Stimulated activated CD4-positive, alpha-beta T cell treated with anti-CD3 and anti-CD28 coated beads, Interleukin-4, amount 100 ng/mL, for 48 hours (primary cell): ENCODE data around the gene FSD1.
"Not testable (repeated sequence)": the region's sequence is repeated elsewhere in the genome, so short reads cannot be mapped to it uniquely, and the experiment has no call there.

Source experiments
- DNase-seq, 2 donors: peaks; one replicate each; pipeline ENCODE4 v3.0.0-alpha.2; 2020; ENCODE audit warnings: low read depth in 2 of 2

The FSD1 gene

DNA sequence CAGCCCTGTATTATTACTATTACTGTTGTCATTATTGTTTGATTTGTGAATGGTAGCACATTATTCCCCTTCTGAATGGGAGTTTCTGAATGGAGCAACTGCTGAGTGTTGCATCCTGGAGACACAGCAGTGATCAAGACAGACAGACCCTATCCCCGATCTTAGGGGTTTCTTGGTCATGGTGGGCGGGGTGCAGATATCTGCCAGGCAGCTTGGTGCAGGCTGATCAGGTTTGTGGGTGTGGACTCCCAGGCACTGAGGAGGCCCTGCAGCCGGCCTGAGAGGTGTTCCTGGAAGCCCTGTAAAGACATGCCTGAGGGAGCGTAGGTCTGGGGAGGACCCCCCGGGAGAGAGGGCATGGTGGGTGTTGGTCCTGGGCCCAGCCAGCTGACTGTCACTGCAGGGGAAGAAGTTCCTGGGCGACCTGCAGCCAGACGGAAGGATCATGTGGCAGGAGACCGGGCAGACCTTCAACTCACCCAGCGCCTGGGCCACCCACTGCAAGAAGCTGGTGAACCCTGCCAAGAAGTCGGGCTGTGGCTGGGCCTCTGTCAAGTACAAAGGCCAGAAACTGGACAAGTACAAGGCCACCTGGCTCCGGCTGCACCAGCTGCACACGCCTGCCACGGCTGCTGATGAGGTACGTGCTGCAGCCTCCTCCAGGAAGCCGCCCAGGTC, 41.1 kb downstream of the FSD1 start:
- no peak for DNase-seq

DNA sequence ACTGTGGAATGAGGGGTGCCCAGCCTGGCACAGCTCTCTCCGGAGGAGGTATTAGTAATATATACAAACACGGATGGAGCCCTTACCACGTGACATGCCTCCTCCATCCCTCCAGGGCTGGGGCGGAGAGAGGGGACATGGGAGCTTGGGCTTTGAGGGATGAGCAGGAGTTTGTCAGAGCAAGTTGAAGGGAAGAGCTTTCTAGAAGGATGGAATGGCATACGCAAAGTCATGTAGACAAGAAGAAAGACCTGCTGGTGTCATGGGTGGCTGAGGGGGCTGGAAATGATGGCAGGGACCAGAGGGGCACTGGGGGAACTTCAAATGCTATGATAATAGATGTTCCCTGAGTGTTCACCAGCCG, 41.6 kb downstream of the FSD1 start:
- no peak for DNase-seq

DNA sequence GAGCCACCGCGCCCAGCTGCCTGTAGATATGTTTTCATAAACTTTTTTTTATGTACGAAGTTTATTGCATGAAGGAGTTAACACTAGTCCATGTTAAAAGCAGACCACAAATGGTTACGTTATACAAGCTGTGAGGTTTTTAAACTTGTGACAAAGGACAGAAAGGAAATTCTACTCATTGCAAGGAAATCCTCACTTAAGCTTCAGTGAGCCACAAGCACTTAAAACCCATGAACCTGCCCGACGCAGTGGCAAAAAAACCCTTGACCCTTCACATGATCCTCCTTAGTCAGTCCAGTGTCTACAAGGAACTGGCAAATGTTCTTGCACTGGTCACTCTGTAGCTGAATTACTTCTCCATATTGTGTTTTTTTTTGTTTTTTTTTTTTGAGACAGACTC, 43.1 kb downstream of the FSD1 start:
- no peak for DNase-seq

DNA sequence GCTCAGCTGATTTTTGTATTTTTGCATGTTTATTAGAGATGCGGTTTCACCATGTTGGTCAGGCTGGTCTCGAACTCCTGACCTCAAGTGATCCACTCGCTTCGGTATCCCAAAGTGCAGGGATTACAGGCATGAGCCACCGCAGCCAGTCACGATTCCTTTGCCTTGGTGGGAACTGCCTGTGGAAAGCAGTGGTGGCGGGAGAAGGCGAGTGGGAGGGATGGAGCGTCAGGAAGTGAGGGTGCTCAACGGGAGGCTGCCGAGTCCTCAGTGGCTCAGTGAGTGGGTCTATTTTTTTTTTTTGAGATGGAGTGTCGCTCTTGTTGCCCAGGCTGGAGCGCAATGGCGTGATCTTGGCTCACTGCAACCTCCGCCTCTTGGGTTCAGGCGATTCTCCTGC, 44.8 kb downstream of the FSD1 start:
- DNase-seq, result not testable (repeated sequence)

DNA sequence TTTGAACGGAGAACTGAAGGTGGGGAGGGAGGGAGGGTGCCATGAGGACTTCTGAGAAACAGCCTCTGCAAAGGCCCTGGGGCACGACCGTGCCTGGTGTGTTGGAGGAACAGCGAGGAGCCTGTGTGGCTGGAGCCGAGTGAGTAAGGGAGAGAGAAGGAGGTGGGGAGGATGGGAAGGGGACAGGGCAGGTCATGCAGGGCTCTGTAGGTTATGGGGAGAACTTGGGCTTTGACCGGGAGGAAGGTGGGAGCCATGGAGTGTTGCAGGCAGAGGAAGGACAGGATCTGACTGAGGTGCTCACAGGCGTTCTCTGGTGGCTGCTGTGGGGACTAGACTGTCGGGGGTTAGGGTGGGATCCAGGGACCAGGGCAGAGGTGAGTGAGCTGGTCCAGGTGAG, 45.7 kb downstream of the FSD1 start:
- no peak for DNase-seq

DNA sequence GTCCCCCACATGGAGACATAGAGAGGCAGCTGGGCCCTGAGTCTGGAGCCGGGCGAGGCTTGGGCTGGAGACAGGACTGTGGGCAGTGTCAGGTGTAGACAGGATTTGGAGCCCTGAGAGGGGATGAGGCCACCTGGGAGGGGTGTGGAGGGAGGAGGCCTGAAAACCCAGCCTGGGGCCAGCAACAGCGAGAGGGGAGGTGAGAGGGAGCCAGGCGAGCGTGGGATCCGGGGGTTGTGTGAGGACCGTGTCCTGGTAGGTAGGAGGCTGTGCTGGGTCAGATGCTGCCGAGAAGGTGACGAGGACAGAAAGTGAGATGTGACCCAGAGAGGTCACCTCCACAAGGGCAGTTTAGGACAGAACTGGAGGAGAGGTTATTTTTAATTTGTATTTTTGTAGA, 46.3 kb downstream of the FSD1 start:
- DNase-seq, result no peak

DNA sequence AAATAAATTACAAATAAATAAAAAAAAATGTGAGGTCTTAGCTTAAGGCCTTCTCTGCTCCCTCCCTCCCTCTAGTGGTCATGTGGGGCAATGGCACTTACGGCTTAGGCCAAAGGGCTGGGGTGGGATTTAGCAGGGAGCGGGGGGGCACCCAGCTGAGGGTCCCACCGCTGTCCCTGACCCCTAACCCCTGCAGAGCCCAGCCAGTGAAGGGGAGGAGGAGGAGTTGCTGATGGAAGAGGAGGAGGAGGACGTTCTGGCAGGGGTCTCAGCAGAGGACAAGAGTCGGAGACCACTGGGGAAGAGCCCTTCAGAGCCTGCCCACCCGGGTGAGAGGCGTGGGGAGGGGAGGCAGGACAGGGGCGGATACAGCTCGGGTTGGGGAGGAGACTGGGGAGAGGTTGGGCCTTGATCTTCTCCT, 48.3 kb downstream of the FSD1 start:
- DNase-seq, result peak; percentile 32 to 34

DNA sequence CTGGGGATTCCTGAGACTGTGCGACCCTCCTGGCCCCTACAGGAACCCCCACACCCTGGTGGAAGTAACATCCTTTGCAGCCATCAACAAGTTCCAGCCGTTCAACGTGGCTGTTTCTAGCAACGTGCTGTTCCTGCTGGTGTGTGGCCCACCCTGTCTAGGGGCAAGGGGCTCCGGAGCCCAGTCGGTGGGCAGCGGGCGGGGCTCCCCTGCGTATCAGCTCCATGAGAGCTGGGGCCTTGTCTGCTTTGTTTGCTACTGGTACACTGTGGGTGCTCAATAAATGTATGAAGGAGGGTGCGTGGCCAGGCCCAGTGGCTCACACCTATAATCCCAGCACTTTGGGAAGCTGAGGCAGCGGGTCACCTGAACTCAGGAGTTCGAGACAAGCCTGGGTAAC, 49.9 kb downstream of the FSD1 start:
- DNase-seq, result no peak

DNA sequence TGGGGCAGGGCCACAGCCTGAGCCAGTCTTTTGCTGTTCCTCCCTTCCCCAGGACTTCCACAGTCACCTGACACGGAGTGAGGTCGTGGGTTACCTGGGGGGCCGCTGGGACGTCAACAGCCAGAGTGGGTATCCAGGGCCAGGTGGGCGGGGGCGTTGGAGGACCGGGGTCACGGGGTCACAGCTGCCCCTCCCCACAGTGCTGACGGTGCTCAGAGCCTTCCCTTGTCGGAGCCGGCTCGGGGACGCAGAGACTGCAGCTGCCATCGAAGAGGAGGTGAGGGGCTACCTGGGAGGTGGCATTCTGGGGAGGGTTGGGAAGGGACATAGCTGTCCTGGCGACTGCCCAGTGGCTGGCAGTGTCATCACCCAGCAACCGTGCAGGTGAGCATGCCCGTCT, 50.5 kb downstream of the FSD1 start:
- no peak for DNase-seq

DNA sequence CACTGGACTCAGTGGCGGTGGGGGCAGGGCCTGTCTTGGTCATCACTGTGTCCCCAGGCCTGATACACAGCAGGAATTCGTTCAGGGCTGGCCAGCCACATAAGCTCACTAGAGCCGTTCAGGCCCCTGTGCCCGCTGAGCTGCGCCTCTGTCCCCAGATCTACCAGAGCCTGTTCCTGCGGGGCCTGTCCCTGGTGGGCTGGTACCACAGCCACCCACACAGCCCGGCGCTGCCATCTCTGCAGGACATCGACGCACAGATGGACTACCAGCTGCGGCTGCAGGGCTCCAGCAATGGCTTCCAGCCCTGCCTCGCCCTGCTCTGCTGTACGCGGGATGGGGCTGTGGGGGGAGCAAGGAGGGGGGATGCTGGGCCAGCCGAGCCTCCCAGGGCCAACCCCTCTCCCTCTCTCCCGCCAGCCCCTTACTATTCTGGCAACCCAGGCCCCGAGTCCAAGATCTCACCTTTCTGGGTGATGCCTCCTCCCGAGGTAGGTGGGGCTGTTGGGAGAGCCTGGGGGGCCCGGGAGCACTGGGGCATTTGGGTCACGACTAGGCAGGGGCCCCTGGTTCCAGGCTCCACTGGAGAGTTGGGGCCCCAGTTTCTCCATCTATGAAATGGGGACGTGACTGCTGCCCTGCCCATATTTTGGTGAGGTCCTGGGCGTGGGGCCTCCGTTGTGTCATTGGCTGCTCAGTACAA, 52.8 kb downstream of the FSD1 start:
- DNase-seq, result no peak

DNA sequence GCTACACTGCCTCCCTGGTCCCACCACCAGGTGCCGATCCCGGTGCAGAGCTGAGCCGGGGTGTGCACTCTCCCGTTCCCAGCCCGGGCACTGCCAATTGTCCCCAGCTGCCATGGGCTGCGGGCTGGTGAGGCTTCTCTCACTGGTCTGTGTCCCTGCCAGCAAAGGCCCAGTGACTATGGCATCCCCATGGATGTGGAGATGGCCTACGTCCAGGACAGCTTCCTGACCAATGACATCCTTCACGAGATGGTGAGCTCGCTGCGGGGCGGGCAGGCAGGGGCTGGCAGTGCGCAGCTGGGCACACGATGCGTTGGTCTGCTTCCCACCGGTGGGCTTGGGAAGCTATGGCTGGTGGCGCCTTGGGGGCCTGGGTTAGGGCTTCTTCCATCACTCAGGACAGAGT, 53.5 kb downstream of the FSD1 start:
- DNase-seq, result no peak

DNA sequence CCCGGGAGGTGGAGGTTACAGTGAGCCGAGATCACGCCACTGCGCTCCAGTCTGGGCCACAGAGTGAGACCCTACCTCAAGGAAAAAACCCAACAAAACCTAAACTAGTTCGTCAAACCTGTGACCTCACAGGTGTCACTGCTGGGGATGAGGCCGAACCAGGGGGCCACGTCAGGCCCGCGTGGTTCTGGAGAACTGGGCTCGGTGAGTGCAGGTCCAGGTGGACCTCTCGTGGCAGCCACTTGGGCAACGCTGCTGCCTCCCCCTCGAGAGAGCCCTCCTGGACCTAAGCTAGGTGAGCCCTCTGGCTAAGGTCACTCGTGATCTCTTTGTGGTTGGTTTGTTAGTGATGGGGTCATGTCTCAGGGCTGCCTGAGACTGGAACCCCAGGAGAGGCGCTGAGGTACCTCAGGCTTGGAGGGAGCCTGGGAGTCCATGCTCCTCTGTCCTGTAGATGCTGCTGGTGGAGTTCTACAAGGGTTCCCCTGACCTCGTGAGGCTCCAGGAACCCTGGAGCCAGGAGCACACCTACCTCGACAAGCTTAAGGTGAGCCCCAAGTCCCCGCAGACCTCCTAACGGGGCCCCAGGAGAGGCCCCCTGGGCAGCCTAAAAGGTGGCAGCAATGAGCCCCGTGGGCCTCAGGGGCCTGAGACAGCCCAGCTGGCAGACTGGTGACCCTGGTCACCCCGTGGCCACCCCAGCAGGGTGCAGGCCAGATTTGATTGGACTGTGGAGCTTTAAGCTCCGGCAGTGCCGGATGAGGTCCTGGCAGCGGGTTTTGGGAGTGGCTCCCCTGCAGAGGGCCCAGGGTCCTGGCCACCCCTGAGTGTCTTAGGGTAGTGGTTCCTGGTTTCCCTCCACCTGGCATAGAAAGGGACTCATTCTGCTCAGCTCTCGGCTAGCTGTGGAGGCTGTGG, 54.6 kb downstream of the FSD1 start:
- DNase-seq, result no peak

DNA sequence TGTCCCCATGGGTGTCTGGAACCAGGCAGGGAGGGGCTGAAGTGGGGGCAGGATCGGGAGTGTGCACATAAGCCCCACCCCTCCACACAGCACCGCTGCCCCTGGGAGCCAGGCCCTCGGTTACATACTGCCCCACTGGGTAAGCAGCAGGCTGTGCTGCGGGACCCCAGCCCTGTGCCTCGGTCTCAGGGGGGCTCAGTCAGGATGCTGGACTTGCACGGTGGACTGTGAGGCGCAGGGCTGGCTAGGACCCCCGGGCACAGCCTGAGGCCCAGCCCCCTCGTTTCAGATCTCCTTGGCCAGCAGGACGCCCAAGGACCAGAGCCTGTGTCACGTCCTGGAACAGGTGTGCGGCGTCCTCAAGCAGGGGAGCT, 55.2 kb downstream of the FSD1 start:
- no peak for DNase-seq

DNA sequence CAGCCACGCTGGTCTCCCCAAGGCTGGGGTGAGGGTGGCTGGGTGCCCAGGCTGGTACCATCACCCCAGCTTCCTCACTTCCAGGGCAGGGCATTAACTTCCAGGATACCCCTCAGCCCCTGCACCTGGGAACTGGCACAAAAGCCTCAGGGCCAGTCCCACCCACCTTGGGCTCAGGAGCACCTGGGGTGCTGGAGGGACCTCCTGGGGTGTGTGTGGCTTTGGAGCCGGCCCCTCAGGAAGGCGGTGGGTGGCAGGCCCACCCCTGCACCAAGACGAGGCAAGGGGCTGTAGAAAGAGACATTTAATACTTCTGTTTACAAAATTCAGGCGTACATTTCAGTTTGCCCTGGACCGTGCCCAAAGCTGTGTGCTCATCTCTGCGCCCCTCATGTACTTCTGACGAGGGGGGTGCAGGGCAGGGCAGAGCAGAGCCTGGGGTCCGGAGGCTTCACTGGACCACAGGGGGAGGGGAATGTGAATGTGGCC, 55.7 kb downstream of the FSD1 start:
- no peak for DNase-seq

DNA sequence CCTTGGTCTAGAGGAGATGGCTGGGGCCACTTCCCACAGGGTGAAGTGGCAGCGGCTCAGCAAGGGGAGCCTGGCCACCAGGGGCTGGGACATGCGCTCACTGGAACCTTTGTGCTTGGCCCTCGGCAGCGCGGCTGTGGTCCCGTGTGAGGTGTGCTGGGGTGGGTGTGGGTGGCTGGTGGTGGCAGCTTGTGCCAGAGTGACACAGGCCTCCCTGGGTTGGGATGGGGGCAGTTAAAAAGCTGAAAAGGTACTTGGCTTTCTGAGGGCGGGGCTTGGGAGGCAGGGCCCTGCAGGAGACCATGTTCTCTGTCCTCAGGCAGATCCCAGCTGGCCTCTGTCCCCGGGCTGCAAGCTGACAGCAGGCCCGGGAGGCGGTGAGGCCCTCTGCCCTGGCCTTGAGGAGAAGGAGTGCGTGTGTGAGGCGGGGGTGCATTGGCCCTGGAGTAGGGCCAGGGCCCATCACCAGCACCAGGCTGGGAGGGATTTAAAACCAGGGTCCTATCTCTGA, 56.3 kb downstream of the FSD1 start:
- no peak for DNase-seq

DNA sequence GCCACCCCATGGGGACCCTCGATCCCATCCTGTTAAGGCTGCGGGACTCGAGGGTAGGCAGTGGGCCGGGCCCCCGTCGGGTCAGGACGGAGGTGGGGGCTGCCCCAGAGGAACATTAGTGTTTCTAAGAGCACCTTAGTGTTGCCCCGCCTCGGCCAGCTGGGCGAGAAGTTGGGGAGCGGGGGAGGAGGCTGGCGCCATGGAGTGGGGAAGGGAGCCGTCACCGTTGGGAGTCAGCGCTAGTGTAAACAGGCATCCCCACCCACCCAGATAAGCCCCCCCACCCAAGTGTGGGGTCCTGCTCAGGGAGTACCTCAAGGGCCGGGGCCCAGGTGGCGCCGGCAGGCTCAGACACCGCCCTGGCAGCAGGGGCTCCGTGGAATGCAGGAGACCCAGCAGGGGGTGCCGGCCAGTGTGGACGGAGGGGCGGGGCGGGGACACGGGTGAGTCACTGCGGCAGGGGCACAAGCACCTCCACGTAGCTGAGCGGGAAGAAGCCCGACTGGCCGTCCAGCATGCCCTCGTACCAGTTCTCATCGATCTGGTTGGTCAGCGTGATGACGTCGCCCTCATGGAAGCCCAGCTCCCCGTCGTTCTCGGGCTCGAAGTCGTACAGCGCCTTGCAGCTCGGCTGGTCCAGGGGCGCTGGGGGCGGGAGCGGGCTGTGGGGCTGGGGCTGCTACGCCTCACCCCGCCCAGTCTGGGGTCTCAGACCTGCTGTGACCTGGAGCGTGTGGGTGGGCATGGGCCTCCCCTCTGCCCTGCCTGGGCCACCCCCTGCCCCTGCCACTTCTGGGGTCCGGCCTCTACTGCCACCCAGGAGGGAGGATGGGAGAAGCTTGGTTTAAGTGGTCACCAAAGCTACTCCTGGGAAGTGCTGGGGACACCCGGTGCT, 57.0 kb downstream of the FSD1 start:
- DNase-seq, result no peak

DNA sequence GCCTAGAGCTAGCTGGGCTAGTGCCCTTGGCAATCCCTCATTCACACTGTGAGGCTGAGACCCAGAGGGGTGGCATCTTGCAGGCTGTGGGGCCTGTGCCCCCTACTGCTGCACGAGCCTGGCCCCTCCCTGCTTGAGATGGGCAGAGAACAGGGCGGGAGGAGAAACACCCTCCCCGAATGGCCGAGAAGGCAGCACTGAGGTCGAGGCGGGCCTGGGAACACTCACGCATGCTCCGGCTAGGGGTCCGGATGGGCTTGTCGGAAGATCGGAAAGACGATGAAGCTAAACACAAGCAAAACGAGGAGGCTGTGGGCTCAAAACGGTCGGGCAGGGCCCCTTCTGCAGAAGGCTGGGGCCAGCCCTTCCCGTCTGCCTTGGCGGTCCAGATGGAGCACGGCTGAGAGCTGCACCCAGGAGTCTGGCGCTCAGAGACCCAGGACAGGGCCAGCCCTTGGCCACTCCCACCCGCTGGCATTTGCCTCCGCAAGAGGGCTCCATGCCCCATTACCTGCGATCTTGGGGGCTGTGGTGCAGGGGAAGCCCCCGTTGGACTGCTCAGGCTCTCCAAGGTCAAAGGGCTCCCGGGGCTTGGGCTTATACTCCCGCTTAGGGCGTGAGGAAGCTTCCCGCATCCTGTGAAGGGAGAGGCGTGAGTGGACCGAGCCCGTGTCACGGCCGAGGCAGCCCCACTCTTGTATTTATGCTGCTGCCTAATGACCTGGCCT, 57.9 kb downstream of the FSD1 start:
- no peak for DNase-seq

DNA sequence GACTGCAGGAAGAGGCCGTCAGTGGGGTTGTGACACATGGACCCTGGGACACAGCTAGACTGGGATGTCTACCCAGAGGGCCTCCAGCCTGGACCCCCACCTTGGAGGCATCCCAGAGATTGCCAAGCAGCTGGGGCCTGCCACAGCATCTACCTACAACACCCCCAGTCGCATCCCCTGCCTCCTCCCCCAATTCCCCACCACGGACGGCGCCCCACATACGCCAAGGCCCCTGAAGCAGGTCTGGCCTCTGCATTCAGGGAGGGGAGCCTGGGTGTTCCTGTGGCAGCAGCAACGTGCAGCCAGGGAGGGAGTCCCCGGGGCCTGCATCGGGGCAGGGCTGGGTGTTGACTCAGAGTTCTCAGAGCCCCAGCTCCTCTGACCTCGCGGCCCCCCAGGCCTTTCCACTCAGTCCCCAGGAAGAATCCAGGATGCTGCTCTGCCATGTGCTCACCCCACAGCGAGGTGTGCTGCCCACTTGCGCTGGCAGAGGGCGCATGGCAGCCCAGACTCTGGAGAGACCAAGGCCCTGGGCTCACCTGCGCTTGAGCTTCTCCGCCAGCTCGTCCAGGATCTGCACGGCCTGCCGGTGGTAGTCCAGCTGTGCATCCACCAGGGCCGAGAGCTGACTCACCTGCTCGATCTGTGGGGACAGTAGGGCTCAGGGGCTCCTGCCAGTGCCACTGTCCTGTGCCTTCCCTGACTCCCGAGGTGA, 58.6 kb downstream of the FSD1 start:
- no peak for DNase-seq

DNA sequence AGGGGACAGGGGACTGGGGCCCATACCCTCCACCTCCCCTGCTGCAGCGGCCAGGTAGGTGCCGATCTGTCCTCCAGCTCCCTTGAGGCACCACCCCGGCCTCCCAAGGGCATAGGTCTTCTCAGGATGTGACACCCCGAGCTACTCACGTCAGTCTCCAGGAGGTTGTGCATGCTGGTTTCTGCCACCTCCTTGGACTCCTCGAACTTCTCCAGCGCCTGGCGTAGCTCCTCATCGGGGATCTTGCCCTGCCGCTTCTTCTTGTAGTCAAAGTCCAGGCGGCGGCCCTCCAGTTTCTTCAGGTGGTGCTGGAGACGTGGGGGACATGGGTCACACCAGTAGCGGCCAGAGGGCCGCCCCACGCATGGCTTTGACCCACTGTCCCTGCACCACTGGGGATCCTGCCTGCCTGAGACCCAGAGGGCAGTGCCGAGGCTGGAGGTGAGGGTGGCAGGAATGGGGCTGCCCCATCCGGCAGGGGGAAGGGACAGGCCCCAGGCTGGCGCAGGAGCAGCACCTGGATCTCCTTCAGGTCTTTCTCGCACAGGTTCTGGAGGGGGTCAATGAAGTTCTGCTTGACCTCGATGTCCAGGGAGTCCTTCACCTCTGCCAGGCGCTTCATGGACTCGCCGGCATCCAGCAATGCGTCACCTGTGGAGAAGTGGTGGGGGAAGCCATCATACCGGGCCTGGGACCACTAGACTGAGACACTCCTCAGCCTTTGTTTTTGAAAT, 59.3 kb downstream of the FSD1 start:
- DNase-seq, result no peak
